OCI-LY3 (cell line): ENCODE results near the gene FHOD3.

ENCODE experiments used
- H2AFZ ChIP-seq: fragments of 200-600, 300-600 bp; shearing (Covaris generic); 2 replicates; pipeline ENCODE4 v1.6.0; 2014; ENCODE audit warnings: antibody characterized with exemption, low read depth, low read length
- H3K27ac ChIP-seq: fragments of 200-600, 300-600 bp; sonication (generic); 2 replicates; pipeline ENCODE4 v1.5.1; 2014; ENCODE audit warnings: mild to moderate bottlenecking, low read length, moderate library complexity, mixed read lengths
- H3K27me3 ChIP-seq: fragments of 200-600, 300-600 bp; sonication (generic); 2 replicates; pipeline ENCODE4 v1.6.1; 2014; ENCODE audit warnings: low read depth, low read length, mixed read lengths
- H3K36me3 ChIP-seq: fragments of 200-600, 300-600 bp; sonication (generic); replicated peaks from 2 replicates; pipeline ENCODE3; 2014; ENCODE audit warnings: low read depth, low read length, mixed read lengths
- H3K4me1 ChIP-seq: fragments of 300-600, 200-600 bp; sonication (generic); 2 replicates; pipeline ENCODE4 v1.6.1; 2014; ENCODE audit warnings: low read length, mixed read lengths
- H3K4me2 ChIP-seq: fragments of 200-600, 300-600 bp; sonication (generic); 2 replicates; pipeline ENCODE4 v1.6.1; 2014; ENCODE audit warnings: low read length, mixed read lengths
- H3K4me3 ChIP-seq: fragments of 300-600, 200-600 bp; sonication (generic); 2 replicates; pipeline ENCODE4 v1.5.1; 2014; ENCODE audit warnings: antibody characterized with exemption, mild to moderate bottlenecking, low read length, moderate library complexity
- H3K79me2 ChIP-seq: fragments of 300-600, 200-600 bp; shearing (Covaris generic); 2 replicates; pipeline ENCODE4 v1.6.1; 2014; ENCODE audit warnings: mild to moderate bottlenecking, low read length, mixed read lengths
- H3K9ac ChIP-seq: fragments of 300-600, 200-600 bp; shearing (Covaris generic); 2 replicates; pipeline ENCODE4 v1.6.0; 2014; ENCODE audit warnings: mild to moderate bottlenecking, low read length, moderate library complexity
- H3K9me3 ChIP-seq: fragments of 200-600, 300-600 bp; shearing (Covaris generic); 2 replicates; pipeline ENCODE4 v1.6.1; 2014; ENCODE audit warnings: low read length, mixed read lengths; ENCODE audit not compliant: insufficient read depth
- H4K20me1 ChIP-seq: fragments of 200-600, 300-600 bp; sonication (generic); 2 replicates; pipeline ENCODE4 v1.6.1; 2016; ENCODE audit warnings: low read length, mixed read lengths; ENCODE audit not compliant: insufficient read depth
- CTCF ChIP-seq: fragments of 200-600, 300-600 bp; sonication (generic); IDR thresholded peaks from 2 replicates; pipeline ENCODE4 v1.5.1; 2014; ENCODE audit warnings: antibody characterized with exemption, low read length, low read depth
- EZH2phosphoT487 ChIP-seq: fragments of 200-600 bp; shearing (Covaris generic); IDR thresholded peaks from 2 replicates; pipeline ENCODE4 v1.6.1; 2018; ENCODE audit warnings: antibody characterized with exemption, mixed run types, low read depth

FHOD3 gene

GRCh38 chr18:36534154-36534688, 236.7 kb downstream of the FHOD3 start:
- H4K20me1 ChIP-seq = no peaks in the 10 kb centered on the region
- H2AFZ ChIP-seq = no peak overlapping the region
- no peak overlapping the region for H3K4me2 ChIP-seq
- H3K9me3 ChIP-seq = no peaks in the 10 kb centered on the region
- H3K79me2 ChIP-seq = no peaks in the 10 kb centered on the region
- TF ChIP-seq CTCF = no peak
- H3K4me1 ChIP-seq = no peaks in the 10 kb centered on the region
- H3K9ac ChIP-seq = no peak overlapping the region
- no peak overlapping the region for H3K4me3 ChIP-seq
- no peaks in the 10 kb centered on the region for H3K36me3 ChIP-seq
- no peak overlapping the region for H3K27ac ChIP-seq
- H3K27me3 ChIP-seq = no peaks in the 10 kb centered on the region

GRCh38 chr18:36535202-36535935, 237.9 kb downstream of the FHOD3 start:
- Histone ChIP-seq H3K79me2 (no peaks in the 10 kb centered on the region), H3K4me3 (no peak overlapping the region), H3K4me1 (no peaks in the 10 kb centered on the region), H3K4me2 (no peak overlapping the region), H3K27me3 (no peaks in the 10 kb centered on the region), H3K9me3 (no peaks in the 10 kb centered on the region), H2AFZ (no peak overlapping the region), H3K9ac (no peak overlapping the region), H3K36me3 (no peaks in the 10 kb centered on the region), H4K20me1 (no peaks in the 10 kb centered on the region), H3K27ac (no peak overlapping the region)
- TF ChIP-seq CTCF (no peak), EZH2phosphoT487 (no peak)

GRCh38 chr18:36536426-36536825, 238.9 kb downstream of the FHOD3 start:
- Histone ChIP-seq H3K27me3 (no peaks in the 10 kb centered on the region), H3K36me3 (no peaks in the 10 kb centered on the region), H4K20me1 (no peaks in the 10 kb centered on the region), H3K4me1 (no peaks in the 10 kb centered on the region), H3K4me2 (no peak overlapping the region), H3K9ac (no peak overlapping the region), H3K79me2 (no peaks in the 10 kb centered on the region), H3K9me3 (no peaks in the 10 kb centered on the region), H3K4me3 (no peak overlapping the region), H2AFZ (no peak overlapping the region), H3K27ac (no peak overlapping the region)
- no peak for TF ChIP-seq EZH2phosphoT487

GRCh38 chr18:36537289-36537688, 239.8 kb downstream of the FHOD3 start:
- Histone ChIP-seq H3K27me3 (no peaks in the 10 kb centered on the region), H3K9ac (no peak overlapping the region), H3K4me3 (no peak overlapping the region), H3K79me2 (no peaks in the 10 kb centered on the region), H2AFZ (no peak overlapping the region), H4K20me1 (no peaks in the 10 kb centered on the region), H3K36me3 (no peaks in the 10 kb centered on the region), H3K4me2 (no peak overlapping the region), H3K9me3 (no peaks in the 10 kb centered on the region), H3K27ac (no peak overlapping the region), H3K4me1 (no peaks in the 10 kb centered on the region)
- TF ChIP-seq CTCF (no peak), EZH2phosphoT487 (no peak)
